GM12874 (cell line): ENCODE measurements around the gene SLC22A7.

Source experiments
- TF ChIP-seq, protein P1 (sequence below): IDR thresholded peaks from 2 replicates; pipeline ENCODE4 v1.5.1; 2011; ENCODE audit warnings: low read depth, mild to moderate bottlenecking, control low read depth, low read length, moderate library complexity; ENCODE audit not compliant: insufficient read depth

SLC22A7 gene

DNA sequence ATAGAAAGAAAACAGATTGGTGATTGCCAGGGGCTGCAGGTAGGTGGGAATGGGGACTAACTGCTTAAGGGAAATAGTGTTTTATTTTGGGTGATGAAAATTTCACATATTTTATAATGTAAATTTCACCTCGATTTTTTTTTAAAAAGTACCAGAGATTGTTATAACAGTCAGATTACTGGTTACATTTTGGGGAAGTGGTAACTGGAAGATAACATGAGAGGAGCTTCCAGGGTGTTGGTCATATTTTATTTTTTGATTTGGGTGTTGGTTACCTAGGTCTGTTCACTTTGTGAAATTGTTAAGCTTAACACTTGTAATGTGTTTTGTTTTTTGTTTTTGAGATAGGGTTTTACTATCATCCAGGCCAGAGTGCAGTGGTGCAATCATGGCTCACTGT is 27.8 kb downstream of the SLC22A7 start:
- TF ChIP-seq, protein P1, sequence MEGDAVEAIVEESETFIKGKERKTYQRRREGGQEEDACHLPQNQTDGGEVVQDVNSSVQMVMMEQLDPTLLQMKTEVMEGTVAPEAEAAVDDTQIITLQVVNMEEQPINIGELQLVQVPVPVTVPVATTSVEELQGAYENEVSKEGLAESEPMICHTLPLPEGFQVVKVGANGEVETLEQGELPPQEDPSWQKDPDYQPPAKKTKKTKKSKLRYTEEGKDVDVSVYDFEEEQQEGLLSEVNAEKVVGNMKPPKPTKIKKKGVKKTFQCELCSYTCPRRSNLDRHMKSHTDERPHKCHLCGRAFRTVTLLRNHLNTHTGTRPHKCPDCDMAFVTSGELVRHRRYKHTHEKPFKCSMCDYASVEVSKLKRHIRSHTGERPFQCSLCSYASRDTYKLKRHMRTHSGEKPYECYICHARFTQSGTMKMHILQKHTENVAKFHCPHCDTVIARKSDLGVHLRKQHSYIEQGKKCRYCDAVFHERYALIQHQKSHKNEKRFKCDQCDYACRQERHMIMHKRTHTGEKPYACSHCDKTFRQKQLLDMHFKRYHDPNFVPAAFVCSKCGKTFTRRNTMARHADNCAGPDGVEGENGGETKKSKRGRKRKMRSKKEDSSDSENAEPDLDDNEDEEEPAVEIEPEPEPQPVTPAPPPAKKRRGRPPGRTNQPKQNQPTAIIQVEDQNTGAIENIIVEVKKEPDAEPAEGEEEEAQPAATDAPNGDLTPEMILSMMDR: no peak

DNA sequence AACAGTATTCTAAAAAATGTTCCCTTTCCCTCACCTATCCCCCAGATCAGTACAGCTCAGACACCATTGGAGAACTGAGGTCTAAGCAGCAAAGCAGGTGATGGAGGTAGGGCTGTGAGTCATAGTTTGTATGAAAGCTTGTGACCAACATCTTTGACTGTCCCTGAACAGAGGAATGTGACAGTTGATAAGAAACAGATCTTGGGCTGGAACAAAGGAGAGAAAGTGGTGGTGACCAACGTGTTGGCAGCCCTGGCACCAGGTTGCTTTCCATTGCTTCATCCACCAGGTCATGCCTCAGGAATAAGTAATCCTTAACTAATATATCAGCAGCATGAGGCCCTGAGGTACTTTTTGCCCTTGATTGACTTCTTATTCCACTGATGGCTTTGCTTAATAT is 30.5 kb downstream of the SLC22A7 start:
- TF ChIP-seq, protein P1: no peak

DNA sequence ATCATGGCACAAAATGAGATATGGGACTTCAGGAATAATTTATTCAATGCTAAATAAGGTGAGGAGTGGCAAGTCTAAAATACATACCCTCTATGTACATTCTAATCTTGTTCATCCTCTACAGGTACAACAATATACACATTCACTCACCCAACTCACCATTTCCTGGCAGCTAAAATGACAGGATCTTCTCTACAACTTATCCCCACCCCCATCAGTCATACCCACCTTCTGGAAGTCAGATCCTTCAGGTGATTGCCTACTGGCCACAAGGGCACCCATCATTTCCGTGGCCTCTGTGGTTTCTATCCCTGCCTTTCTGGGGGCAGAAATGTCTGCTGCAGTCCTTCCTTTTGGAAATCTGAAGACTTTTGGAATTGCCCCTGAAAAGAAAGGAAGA is 33.4 kb downstream of the SLC22A7 start:
- TF ChIP-seq, protein P1: no peak

DNA sequence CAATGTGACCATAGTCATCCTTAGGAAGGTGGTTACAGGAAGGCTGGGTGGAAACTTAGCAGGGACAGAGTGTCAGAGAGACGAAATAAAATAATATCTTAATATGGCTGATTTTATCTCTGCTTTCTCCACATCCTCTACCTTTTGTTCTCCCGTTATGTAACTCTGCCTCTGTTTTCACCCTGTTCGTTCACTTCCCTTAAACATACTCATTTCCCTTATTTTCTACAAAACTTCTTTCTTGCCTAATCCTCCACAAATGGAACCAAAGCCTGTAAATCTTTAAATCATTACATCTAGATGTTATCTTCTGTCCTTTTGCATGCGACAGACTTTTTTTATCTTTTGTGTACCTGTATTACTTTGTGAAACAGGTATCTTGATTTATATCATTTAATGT is 33.8 kb downstream of the SLC22A7 start:
- TF ChIP-seq, protein P1: no peak

DNA sequence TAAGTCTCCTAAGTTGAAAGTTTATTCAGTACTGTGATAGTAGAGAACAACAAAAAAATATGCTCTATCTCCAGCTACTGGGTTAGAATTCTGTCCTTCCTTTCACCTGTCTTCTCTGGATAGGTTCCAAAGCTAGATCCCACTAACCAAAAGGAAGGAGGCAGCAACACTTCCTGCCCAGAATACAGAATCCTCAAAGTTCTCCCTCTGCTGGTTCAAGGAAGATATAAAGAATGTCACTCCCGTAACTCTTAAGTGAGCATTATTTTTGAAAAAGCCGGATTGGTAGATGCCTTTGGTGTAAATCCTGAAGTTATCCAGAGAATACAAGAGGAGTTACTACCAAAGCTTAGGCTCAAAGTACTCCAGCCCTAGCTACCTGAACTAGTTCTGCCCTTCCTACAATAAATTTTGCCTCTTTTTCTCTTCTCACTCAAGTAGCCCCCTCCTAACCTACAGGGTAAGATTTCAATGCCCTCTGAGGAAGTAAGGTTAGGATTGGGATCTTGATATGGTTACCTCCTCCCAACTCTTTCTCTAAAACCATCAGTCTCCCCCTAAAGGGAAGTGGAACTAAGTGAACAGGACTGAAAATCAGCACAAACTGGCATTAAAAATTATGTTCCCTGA is 36.5 kb downstream of the SLC22A7 start:
- TF ChIP-seq, protein P1: no peak

DNA sequence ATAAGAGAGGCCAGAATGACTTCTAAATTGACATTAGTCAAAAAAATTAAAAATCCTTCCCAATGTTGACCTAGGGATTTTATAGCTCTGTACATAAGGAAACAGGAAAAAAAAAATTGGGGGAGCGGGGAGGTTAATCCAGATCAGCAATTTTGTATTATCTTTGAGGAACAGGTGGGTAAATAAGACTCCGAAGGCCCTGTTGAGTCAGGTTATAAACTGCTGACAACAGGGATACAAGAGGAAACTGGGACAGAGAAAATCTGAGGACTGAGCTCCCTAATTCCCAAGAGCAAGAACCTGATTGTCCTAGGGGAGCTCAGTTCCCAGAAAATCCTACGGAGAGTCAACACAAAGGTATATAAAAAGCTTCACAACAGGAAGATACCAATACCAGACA is 37.4 kb downstream of the SLC22A7 start:
- TF ChIP-seq, protein P1: no peak

DNA sequence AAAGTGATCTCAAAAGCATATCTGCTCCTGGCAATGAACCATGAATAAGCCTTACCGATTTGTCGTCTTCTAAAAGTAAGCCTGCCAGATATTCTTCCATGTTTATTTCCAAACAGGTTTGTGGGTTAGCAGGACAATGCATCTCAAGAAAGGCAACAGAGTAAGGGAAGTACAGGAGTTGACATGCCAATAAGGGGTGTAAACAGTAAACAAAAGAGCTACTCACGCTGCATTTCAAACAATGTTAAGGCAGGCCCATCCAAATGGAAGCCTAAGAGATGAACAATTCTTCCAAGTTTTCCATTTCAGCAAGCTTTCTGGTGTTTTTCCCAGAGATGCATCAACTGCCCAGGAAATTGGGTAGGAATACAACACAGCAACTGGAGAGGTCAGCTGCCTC is 38.3 kb downstream of the SLC22A7 start:
- TF ChIP-seq, protein P1: no peak
